Trophoblast cell (in vitro differentiated cells and primary cell): ENCODE data around the gene KCNJ3.

Source experiments
- DNase-seq, 2 donors: peaks; one replicate each; pipeline ENCODE4 v3.0.0-alpha.2; 2016
- H2AFZ ChIP-seq: 2 replicates; pipeline ENCODE4 v1.6.1; 2013; ENCODE audit warnings: low read length, moderate library complexity, mild to moderate bottlenecking; ENCODE audit not compliant: insufficient read depth, poor library complexity
- H2AK5ac ChIP-seq: 2 replicates; pipeline ENCODE4 v1.6.1; 2013; ENCODE audit warnings: mild to moderate bottlenecking, low read length
- H2BK120ac ChIP-seq: 2 replicates; pipeline ENCODE4 v1.6.1; 2013; ENCODE audit warnings: low read length, mild to moderate bottlenecking, moderate library complexity; ENCODE audit not compliant: insufficient read depth, poor library complexity
- H2BK12ac ChIP-seq: 2 replicates; pipeline ENCODE4 v1.6.1; 2013; ENCODE audit warnings: mild to moderate bottlenecking, low read length, moderate library complexity
- H2BK5ac ChIP-seq: 2 replicates; pipeline ENCODE4 v1.6.1; 2013; ENCODE audit warnings: low read length, low read depth, moderate library complexity, mild to moderate bottlenecking; ENCODE audit not compliant: poor library complexity
- H3K14ac ChIP-seq: 2 replicates; pipeline ENCODE4 v1.6.1; 2013; ENCODE audit warnings: mild to moderate bottlenecking, low read length
- H3K18ac ChIP-seq: 2 replicates; pipeline ENCODE4 v1.6.1; 2013; ENCODE audit warnings: mild to moderate bottlenecking, low read length
- H3K23ac ChIP-seq: 2 replicates; pipeline ENCODE4 v1.6.1; 2013; ENCODE audit warnings: low read length
- H3K27ac ChIP-seq: 2 replicates; pipeline ENCODE4 v1.5.1; 2013; ENCODE audit warnings: low read depth, mild to moderate bottlenecking, inconsistent platforms, low read length, moderate library complexity
- H3K27me3 ChIP-seq: 2 replicates; pipeline ENCODE4 v1.6.1; 2013; ENCODE audit warnings: inconsistent platforms, mild to moderate bottlenecking, low read length, moderate library complexity; ENCODE audit not compliant: insufficient read depth
- H3K36me3 ChIP-seq, 2 experiments: 1 replicate in 1 of 2; 2 replicates in 1 of 2; pipeline ENCODE4 v1.6.1; 2013; ENCODE audit warnings: low read length in 2 of 2, mild to moderate bottlenecking in 2 of 2, moderate library complexity in 1 of 2; ENCODE audit not compliant: insufficient read depth in 2 of 2, control insufficient read depth in 1 of 2
- H3K4ac ChIP-seq: 2 replicates; pipeline ENCODE4 v1.6.1; 2013; ENCODE audit warnings: low read depth, mild to moderate bottlenecking, low read length, moderate library complexity
- H3K4me1 ChIP-seq, 2 experiments: 1 replicate in 1 of 2; 2 replicates in 1 of 2; pipeline ENCODE4 v1.6.1; 2013; ENCODE audit warnings: low read length in 2 of 2, mild to moderate bottlenecking in 2 of 2, moderate library complexity in 1 of 2; ENCODE audit not compliant: insufficient read depth in 2 of 2, control insufficient read depth in 1 of 2
- H3K4me2 ChIP-seq: 2 replicates; pipeline ENCODE4 v1.6.1; 2013; ENCODE audit warnings: inconsistent platforms, mild to moderate bottlenecking, low read length, moderate library complexity
- H3K4me3 ChIP-seq: 2 replicates; pipeline ENCODE4 v1.5.1; 2013; ENCODE audit warnings: mild to moderate bottlenecking, low read depth, low read length, inconsistent platforms
- H3K79me1 ChIP-seq: one replicate; pipeline ENCODE4 v1.6.1; 2013; ENCODE audit warnings: low read length
- H3K79me2 ChIP-seq: 2 replicates; pipeline ENCODE4 v1.6.1; 2013; ENCODE audit warnings: low read length, mild to moderate bottlenecking; ENCODE audit not compliant: control insufficient read depth, insufficient read depth, poor library complexity
- H3K9ac ChIP-seq: 2 replicates; pipeline ENCODE4 v1.6.1; 2013; ENCODE audit warnings: mild to moderate bottlenecking, low read length
- H3K9me3 ChIP-seq: 2 replicates; pipeline ENCODE4 v1.6.1; 2013; ENCODE audit warnings: low read depth, mild to moderate bottlenecking, control low read depth, inconsistent platforms, low read length; ENCODE audit not compliant: insufficient read depth
- H4K12ac ChIP-seq: 2 replicates; pipeline ENCODE4 v1.6.1; 2013; ENCODE audit warnings: low read depth, mild to moderate bottlenecking, low read length, moderate library complexity
- H4K8ac ChIP-seq: 2 replicates; pipeline ENCODE4 v1.6.1; 2013; ENCODE audit warnings: low read depth, mild to moderate bottlenecking, low read length, moderate library complexity
- H4K91ac ChIP-seq: one replicate; pipeline ENCODE4 v1.6.1; 2013; ENCODE audit warnings: low read depth, mild to moderate bottlenecking, low read length, moderate library complexity
- WGBS: extraction: QIAGEN DNeasy Blood & Tissue Kit; methylation state at CpG from one replicate; pipeline ENCODE4 v1.1.7; 2013; ENCODE audit warnings: missing lambda C conversion rate; ENCODE audit not compliant: insufficient read length, insufficient coverage; ENCODE audit errors: extremely low coverage; 5-methylcytosine and 5-hydroxymethylcytosine counted together

KCNJ3 gene

GRCh38 chr2:154837035-154837434 lies 138.5 kb downstream of the KCNJ3 start:
- no peak overlapping the region for H3K9ac ChIP-seq
- no peak overlapping the region for H2AK5ac ChIP-seq
- no peaks in the 10 kb centered on the region for H3K79me1 ChIP-seq
- no peak overlapping the region for H3K14ac ChIP-seq
- H3K4me2 ChIP-seq = no peak overlapping the region
- no peak overlapping the region for H4K8ac ChIP-seq
- DNase-seq = no peak
- WGBS = no CpG with 5 or more reads among the region's 2 CpGs
- H3K9me3 ChIP-seq = no peaks in the 10 kb centered on the region
- no peak overlapping the region for H2BK5ac ChIP-seq
- no peaks in the 10 kb centered on the region for H3K27me3 ChIP-seq
- no peak overlapping the region for H3K23ac ChIP-seq
- no peak overlapping the region for H4K91ac ChIP-seq
- H3K4me3 ChIP-seq = no peak overlapping the region
- H3K18ac ChIP-seq = no peak overlapping the region
- H3K4ac ChIP-seq = no peak overlapping the region
- no peaks in the 10 kb centered on the region for H3K4me1 ChIP-seq
- no peak overlapping the region for H2AFZ ChIP-seq
- no peak overlapping the region for H2BK120ac ChIP-seq
- no peak overlapping the region for H4K12ac ChIP-seq
- no peaks in the 10 kb centered on the region for H3K79me2 ChIP-seq
- no peak overlapping the region for H2BK12ac ChIP-seq
- H3K36me3 ChIP-seq = no peaks in the 10 kb centered on the region
- no peak overlapping the region for H3K27ac ChIP-seq

GRCh38 chr2:154844513-154844912 lies 146.0 kb downstream of the KCNJ3 start:
- H3K23ac ChIP-seq = no peak overlapping the region
- no peak overlapping the region for H3K18ac ChIP-seq
- no peaks in the 10 kb centered on the region for H3K9me3 ChIP-seq
- H2BK5ac ChIP-seq = no peak overlapping the region
- no peak for DNase-seq
- no peak overlapping the region for H3K4ac ChIP-seq
- no peaks in the 10 kb centered on the region for H3K27me3 ChIP-seq
- no peak overlapping the region for H2BK120ac ChIP-seq
- H3K27ac ChIP-seq = no peak overlapping the region
- no peak overlapping the region for H3K14ac ChIP-seq
- no CpG with 5 or more reads among the region's 7 CpGs for WGBS
- H2AK5ac ChIP-seq = no peak overlapping the region
- H4K91ac ChIP-seq = no peak overlapping the region
- H3K79me1 ChIP-seq = no peaks in the 10 kb centered on the region
- H2BK12ac ChIP-seq = no peak overlapping the region
- H4K12ac ChIP-seq = no peak overlapping the region
- no peak overlapping the region for H4K8ac ChIP-seq
- no peaks in the 10 kb centered on the region for H3K79me2 ChIP-seq
- no peak overlapping the region for H3K4me3 ChIP-seq
- no peak overlapping the region for H3K9ac ChIP-seq
- no peaks in the 10 kb centered on the region for H3K4me1 ChIP-seq
- H2AFZ ChIP-seq = no peak overlapping the region
- no peaks in the 10 kb centered on the region for H3K36me3 ChIP-seq
- no peak overlapping the region for H3K4me2 ChIP-seq

GRCh38 chr2:154846842-154847241 lies 148.3 kb downstream of the KCNJ3 start:
- H4K91ac ChIP-seq = no peak overlapping the region
- no peak overlapping the region for H2BK120ac ChIP-seq
- no CpG with 5 or more reads among the region's 1 CpG for WGBS

GRCh38 chr2:154849482-154849881 lies 151.0 kb downstream of the KCNJ3 start:
- no peak overlapping the region for H2AFZ ChIP-seq
- no peak overlapping the region for H3K27ac ChIP-seq
- no peak overlapping the region for H3K9ac ChIP-seq
- H3K4ac ChIP-seq = no peak overlapping the region
- no peak overlapping the region for H2BK5ac ChIP-seq
- no CpG with 5 or more reads among the region's 3 CpGs for WGBS
- H2BK12ac ChIP-seq = no peak overlapping the region
- no peaks in the 10 kb centered on the region for H3K9me3 ChIP-seq
- H4K12ac ChIP-seq = no peak overlapping the region
- no peak overlapping the region for H2BK120ac ChIP-seq
- no peak overlapping the region for H4K8ac ChIP-seq
- no peak for DNase-seq
- no peaks in the 10 kb centered on the region for H3K27me3 ChIP-seq
- no peak overlapping the region for H2AK5ac ChIP-seq
- no peak overlapping the region for H3K23ac ChIP-seq
- H3K18ac ChIP-seq = no peak overlapping the region
- H3K4me3 ChIP-seq = no peak overlapping the region
- H3K4me2 ChIP-seq = no peak overlapping the region
- H3K14ac ChIP-seq = no peak overlapping the region
- no peaks in the 10 kb centered on the region for H3K36me3 ChIP-seq
- H4K91ac ChIP-seq = no peak overlapping the region
- no peaks in the 10 kb centered on the region for H3K79me1 ChIP-seq
- no peaks in the 10 kb centered on the region for H3K4me1 ChIP-seq
- no peaks in the 10 kb centered on the region for H3K79me2 ChIP-seq

More at GRCh38 chr2:154846842-154847241, 148.3 kb downstream of the KCNJ3 start:
- H3K27me3 ChIP-seq = no peaks in the 10 kb centered on the region
- no peaks in the 10 kb centered on the region for H3K36me3 ChIP-seq
- no peak overlapping the region for H3K27ac ChIP-seq
- no peak overlapping the region for H3K4ac ChIP-seq
- no peak overlapping the region for H2AK5ac ChIP-seq
- H3K79me2 ChIP-seq = no peaks in the 10 kb centered on the region
- no peak overlapping the region for H3K14ac ChIP-seq
- no peak overlapping the region for H2AFZ ChIP-seq
- no peak overlapping the region for H3K4me2 ChIP-seq
- H4K12ac ChIP-seq = no peak overlapping the region
- no peak overlapping the region for H4K8ac ChIP-seq
- no peaks in the 10 kb centered on the region for H3K79me1 ChIP-seq
- no peak overlapping the region for H3K4me3 ChIP-seq
- H3K9ac ChIP-seq = no peak overlapping the region
- no peak overlapping the region for H2BK12ac ChIP-seq
- no peaks in the 10 kb centered on the region for H3K4me1 ChIP-seq
- no peak overlapping the region for H3K23ac ChIP-seq
- H3K18ac ChIP-seq = no peak overlapping the region
- no peak overlapping the region for H2BK5ac ChIP-seq
- no peak for DNase-seq
- H3K9me3 ChIP-seq = no peaks in the 10 kb centered on the region
